GM18502 (cell line): ENCODE data around the gene UNC5C.
"Not testable (repeated sequence)": the region's sequence is repeated elsewhere in the genome, so short reads cannot be mapped to it uniquely, and the experiment has no call there.

ENCODE experiments used
- ATAC-seq: cut with Tn5 transposase; IDR thresholded peaks from one replicate; pipeline ENCODE4 v1.9.1; 2021; ENCODE audit warnings: mild to moderate bottlenecking; ENCODE audit not compliant: unreplicated experiment, poor library complexity

Gene UNC5C

GRCh38 chr4:95191537-95191936 lies 357.2 kb downstream of the UNC5C start:
- ATAC-seq: no peak

- ATAC-seq: no peak
Measured at GRCh38 chr4:95190751-95191436, 357.9 kb downstream of the UNC5C start.

- no peak for ATAC-seq
Measured at GRCh38 chr4:95188701-95189370, 359.9 kb downstream of the UNC5C start.

GRCh38 chr4:95186666-95187065 lies 362.1 kb downstream of the UNC5C start:
- no peak for ATAC-seq

- ATAC-seq: no peak
Measured at GRCh38 chr4:95183656-95184408, 364.9 kb downstream of the UNC5C start.

GRCh38 chr4:95181996-95182306 lies 366.8 kb downstream of the UNC5C start:
- ATAC-seq: no peak

- no peak for ATAC-seq
Measured at GRCh38 chr4:95181243-95181995, 367.4 kb downstream of the UNC5C start.

GRCh38 chr4:95180531-95181242 lies 368.1 kb downstream of the UNC5C start:
- no peak for ATAC-seq

- ATAC-seq: no peak
Measured at GRCh38 chr4:95178938-95179337, 369.8 kb downstream of the UNC5C start.

- ATAC-seq: not testable (repeated sequence)
Measured at GRCh38 chr4:95171377-95171776, 377.4 kb downstream of the UNC5C start.

- no peak for ATAC-seq
Measured at GRCh38 chr4:95170176-95170575, 378.6 kb downstream of the UNC5C start.

GRCh38 chr4:95167805-95168204 lies 381.0 kb downstream of the UNC5C start:
- no peak for ATAC-seq

- ATAC-seq: peak; percentile 94
Measured at GRCh38 chr4:95165926-95166524, 382.7 kb downstream of the UNC5C start.

- no peak for ATAC-seq
Measured at GRCh38 chr4:95162867-95163266, 385.9 kb downstream of the UNC5C start.

GRCh38 chr4:95161781-95162469 lies 386.8 kb downstream of the UNC5C start:
- ATAC-seq: no peak

GRCh38 chr4:95159384-95159783 lies 389.4 kb downstream of the UNC5C start:
- ATAC-seq: no peak

GRCh38 chr4:95158626-95159025 lies 390.1 kb downstream of the UNC5C start:
- no peak for ATAC-seq

- ATAC-seq: no peak
Measured at GRCh38 chr4:95158045-95158444, 390.7 kb downstream of the UNC5C start.

- ATAC-seq: no peak
Measured at GRCh38 chr4:95157596-95157995, 391.2 kb downstream of the UNC5C start.
